Raji (cell line): ENCODE data around the gene CBX5.

Experiments used
- POLR2A ChIP-seq: IDR thresholded peaks from 2 replicates; pipeline ENCODE4 v1.6.1; 2011; ENCODE audit warnings: low read depth, low read length, control low read depth; ENCODE audit not compliant: insufficient read depth

CBX5 gene

DNA sequence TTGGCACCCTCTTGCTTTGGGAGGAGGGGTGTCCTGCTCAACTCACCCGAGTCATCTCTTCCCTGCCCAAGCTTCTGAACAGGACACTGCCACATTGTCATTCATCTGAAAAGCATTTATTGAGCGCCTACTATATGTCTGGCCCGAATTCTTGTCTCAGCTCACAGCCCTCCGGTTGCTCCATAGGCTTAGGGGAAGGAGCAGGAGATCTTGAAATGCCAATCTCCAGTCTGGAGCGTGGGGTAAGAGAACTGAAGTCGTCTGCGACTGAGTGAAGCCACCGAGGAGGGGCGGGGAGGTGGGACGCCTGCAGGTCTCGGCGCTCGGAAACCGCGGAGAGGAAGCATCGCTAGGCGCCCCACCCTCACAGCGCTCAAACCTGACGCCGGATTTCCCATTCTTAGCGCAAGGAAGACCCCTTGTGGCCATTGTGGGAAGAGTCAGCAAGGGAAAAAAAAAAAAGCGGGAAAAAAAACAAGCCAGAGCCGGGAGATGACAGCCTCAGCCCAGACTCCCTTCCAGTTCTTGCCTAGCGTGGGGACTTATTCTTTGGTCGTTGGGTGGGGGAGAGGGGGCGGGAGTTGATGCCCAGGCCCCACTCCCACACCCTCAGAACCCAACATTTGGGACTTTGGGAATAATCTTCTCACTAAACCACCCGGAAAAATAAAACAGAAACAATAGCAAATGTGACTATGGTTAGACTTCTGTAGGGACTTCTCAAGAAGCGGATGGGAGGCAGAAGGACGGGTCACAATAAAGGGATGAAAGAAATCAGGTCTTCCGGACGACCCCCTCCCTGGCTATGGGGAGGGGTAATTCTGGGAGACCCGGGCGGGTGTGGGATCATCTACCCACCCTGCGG, 62.9 kb downstream of the CBX5 start:
- TF ChIP-seq POLR2A: peak; percentile 51; the same call in 1 of the 2 replicates

DNA sequence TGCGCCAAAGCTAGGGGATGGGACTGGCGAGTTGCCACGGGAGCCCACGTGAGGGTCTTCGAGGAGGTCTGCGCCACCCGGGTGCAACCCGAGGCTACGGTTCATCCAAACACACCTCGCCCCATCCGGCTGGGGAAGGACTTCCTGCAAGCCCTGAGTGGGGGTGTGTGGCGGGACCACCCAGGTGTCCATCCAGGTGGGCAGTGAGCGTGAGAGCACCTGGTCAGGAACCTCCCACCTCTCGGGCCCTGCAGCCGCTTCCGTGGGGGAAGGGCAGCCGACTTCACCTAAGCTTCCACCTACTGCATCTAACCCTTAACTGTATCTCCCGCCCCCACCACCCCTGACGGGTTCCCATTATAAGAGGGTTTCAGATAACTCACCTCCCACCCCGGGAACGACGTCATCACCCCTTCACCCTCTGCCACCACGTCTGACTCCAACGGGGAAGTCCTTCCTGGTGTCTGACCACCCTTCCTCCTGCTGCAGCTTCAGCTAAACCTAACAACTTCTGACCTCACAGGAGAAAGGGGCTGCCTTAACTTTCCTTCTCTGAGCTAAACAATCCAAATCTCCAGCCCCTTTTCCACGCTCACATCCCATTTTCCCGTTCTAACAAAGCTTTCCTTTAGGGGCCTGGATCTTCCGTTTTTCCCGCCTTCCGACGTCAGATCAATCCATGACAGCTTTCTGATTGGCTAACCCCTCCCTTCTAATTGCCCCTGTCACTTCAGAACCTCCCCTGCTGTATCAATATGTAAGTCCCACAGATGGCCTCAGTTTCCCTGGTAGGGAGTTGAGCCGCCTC, 63.7 kb downstream of the CBX5 start:
- TF ChIP-seq POLR2A: peak; percentile 25; the same call in 1 of the 2 replicates

DNA sequence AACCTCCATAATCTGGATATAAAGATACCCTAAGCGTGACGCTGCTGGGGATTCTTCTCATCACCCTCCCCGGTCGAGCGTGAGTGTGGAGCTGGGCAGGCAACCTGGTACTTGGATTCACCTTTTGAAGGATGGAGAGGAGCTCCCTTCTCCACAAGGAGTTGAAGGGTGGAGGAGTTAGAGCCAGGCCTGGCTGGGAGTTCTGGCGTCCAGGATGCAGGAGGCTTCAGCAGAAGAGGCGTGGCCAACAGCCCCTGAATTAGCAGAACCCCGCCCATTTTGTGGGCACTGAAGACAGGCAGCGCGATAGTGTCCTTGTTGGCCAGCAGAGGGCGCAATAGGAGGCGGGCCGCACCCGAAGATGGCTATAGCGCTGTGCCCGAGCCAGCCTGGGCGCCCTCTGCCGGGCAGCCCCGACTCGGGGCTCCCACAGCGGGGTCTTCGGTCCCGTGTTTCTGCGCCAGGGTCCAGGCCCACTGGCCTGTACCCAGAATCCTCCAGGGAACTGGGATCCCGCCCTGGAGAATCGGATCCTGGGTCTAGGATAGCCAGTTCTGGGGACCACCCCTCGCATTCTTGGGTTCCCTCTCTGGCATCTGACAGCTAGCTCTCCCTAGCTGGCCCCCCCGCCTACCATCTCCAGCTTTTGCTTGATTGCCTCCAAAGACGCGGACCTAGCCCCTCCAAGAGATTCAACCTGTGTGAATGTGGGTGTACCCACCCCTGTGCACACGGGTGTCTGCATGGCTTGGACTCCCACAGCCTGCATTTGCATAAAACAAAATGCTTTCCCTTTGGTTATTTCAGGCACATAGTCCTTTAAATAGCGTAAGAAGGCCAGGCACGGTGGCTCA, 65.1 kb downstream of the CBX5 start:
- no peak for TF ChIP-seq POLR2A

DNA sequence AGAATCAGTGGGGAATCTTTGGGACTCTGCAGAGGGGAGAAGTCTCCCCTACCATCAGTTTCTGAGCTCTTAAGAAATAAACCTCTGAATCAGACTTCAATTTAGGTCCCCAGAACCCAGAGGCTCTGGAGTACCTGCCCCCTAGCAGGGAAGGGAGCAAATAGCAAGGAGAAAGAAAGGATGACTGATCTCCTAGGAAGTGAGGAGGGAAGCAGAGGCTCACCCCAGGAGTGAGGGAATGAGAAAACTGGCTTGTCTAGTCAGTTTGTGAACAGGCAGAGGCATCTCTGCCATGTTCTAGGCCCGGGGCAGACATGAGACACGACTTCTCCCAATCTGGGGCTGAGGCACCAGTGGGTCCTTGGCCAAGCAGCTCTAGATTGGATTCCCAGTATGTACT, 66.8 kb downstream of the CBX5 start:
- TF ChIP-seq POLR2A: no peak

DNA sequence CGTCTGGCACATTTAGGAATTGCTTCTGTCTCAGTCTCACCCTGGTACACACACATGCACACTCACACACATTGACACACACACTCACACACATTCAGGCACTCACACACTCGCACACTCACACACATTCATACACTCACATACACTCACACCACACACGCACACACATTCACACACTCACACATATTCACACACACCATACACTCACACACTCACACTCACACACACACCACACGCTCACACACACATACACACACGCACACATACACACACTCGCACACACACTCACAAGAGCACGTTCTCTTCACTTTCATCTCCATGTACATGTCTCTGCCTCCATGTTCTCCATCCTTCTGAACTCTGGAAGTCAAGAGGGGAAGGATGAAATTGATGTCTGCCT, 68.0 kb downstream of the CBX5 start:
- no peak for TF ChIP-seq POLR2A

DNA sequence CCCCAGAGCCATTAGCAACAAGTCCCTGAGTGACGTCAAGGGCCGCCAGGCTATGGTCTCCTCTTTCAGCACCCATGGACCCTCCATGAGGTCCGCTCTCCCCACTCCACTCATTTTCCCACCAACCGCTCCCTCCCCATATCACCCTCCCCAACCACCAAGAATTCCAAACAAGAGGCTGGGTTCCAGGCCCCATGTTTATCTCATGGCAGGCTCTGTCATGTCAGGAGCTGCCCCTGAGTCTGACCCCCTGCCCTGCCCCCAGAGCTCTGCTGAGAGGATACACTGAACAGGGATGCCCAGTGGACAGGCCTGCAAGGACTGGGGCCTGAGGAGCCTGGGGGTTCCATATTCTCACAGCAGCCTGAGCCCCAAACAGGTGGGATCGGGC, 69.5 kb downstream of the CBX5 start:
- no peak for TF ChIP-seq POLR2A

DNA sequence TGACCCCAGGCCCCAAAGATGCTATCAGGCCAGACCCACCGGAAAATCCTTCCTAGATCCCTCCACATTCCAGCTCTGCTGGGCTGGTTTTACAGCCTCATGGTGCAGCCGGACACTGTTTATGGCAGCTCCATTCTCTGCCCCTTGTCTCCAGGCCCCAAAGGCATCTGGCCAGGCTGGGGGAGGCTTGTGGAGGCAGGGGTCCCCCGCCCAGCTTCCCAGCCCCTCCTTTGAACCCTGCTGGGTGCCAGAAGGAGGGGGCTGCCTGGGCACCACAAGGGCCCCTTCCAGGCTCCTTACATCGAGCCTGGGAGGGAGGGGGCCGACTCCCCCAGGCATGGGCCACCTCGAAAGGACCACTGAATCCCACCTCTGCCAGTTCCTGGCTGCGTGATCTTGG, 71.3 kb downstream of the CBX5 start:
- TF ChIP-seq POLR2A: no peak

DNA sequence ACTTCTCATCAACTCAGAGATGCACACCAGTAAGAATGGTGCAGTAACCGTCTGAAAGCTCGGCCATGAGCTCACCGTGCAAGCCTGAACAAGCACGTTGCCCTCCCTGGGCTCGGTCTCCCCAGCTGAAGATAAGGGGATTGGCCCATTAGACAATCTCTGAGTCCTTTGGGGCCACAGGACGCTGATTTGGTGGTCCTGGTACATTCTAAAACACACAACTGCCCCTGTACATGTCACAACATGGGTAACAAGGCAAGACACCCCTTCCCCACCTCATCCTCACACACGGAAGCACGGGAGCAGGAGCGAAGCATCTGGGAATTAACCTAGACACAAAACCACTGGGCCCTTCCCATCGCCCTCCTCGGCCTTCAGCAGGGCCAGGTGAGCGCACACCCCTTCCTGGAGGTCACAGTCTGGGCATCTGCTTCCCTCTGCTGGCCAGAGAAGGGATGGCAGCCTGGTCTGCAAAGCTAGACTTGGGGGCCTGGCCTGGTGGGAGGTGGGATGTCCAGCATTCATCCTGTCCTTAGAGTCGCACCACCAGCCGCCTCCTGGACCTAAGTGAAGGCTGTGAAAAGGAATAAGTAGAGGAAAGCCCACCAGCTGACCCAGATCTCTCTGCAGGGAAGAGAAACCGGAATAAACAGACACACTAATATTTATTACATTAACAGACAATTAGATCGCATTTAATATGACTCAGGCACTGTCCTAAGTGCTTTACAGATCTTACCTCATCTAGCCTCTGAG, 72.2 kb downstream of the CBX5 start:
- no peak for TF ChIP-seq POLR2A

DNA sequence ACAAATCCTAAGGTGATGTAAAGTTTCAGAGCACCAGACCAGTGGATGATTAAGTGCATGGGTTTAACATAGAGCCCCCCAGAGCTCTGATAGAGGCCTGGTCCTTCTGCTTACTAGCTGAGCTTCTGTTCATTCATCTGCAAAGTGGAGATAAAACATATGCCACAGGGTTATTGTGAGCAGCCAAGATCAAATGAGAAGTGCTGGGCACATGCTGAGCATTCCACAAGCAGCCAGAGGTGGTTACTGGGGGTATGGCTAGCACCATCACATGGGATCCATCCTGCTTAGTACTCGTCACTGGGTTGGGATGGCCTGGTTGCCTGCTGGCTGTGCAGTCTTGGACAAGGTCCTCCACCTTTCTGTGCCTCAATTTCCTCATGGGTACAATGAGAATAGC, 73.1 kb downstream of the CBX5 start:
- no peak for TF ChIP-seq POLR2A

DNA sequence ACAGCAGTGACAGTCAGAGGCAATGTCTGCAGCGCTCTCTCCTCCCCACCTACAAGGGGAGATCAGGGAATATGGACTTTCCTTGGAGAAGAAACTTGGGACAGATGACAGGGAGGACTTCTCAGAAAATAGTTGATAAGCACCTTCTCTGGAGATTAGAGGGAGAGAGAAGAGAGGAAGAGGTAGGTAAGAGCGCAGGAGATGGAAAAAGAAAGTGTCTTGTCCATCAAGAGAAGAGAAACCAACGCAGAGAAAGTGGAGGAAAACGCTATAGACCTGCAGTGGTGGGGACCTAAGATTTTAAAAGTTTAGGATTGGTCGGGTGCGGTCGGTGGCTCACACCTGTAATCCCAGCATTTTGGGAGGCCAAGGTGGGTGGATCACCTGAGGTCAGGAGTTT, 75.6 kb downstream of the CBX5 start:
- no peak for TF ChIP-seq POLR2A

DNA sequence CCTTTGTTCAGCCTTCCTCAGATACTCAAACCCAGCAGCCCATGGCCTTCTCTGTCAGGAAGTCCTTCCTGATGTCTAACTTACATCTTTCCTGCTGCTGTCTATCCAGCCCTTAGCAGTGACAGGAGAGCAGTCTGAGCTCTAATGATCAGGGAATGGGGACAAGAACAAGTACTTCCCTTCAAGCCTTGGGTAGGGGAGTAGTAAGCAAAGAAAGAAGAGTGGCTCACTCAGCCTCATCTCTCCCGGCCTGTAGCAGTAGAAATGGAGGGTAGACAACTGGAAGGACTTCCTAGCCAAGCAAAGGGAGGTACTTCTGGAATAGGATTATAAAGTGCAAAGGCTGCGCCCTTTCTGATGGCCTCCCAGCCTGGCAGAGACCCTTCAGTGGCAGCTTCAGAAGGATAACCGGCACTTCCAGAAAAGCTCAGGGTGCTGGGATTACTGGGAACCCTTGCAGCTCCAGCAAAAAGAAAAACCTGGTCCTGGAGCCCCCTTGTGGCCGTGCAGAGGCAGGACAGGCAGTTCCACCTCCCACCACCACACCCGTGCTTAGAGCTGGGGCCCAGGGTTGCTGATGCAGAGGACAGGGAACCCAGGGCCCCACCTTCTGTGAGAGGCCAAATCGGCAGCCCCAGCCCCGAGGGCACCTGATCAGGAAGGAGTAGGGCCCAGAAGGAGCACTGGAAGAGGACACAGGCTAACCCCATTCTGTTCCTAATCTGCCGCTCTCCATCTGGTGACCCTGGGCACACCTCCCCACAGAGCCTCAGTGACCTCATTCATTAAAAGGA, 78.7 kb downstream of the CBX5 start:
- no peak for TF ChIP-seq POLR2A

DNA sequence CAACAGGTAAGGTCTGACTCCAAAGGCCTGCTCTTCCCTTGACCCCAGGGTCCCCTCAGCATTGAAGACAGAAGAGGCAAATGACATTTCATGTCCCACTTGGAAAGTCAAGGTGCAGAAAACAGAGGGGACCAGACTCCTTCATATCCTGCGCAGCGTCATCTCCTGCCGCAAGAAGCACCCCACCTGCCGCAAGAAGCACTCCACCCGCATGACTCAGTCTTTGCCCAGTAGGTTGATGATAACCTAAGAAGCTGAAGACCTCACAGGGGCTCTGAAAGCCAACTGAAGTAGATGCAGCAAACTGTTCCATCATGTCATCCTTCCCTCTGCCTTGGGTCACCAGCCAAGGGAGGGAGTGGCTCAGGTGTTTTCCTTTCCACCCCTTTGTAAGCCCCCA, 79.5 kb downstream of the CBX5 start:
- TF ChIP-seq POLR2A: no peak

DNA sequence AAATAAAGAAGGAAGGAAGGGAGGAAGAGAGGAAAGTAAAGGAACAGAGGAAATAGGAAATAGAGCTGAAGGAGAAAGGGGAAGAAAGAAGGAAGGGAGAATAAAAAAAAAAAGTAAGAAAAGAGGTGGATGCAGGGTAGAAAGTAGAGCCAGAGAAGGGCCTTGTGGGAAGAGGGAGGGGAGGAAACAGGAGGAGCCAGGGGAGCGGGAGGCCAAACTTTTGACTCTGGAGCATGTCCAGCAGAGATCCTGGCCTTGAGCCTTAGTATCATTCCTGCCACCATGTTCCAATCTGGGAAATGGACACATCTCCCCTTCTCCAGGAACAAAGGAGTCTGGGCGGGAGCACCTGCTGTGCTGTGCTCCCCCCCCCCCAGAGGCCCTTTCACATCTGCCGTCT, 80.0 kb downstream of the CBX5 start:
- no peak for TF ChIP-seq POLR2A

DNA sequence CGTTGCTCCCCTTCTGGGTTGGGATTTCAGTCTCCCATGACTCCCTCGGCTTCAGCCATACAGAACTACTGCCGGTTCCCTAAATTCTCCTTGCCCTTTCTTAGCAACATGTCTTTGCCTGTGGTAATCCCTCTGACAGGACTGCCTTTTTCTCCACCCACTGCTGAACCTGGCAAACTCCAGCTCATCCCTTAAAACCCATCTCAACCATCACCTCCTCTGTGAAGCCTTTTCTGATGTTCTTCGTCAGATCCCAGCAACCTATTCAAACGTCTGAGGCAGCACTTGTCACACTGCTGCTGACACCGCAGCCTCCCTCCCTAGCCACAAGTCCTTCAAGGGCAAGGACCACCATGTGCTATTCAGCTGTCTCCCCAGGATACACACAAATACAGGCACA, 80.9 kb downstream of the CBX5 start:
- no peak for TF ChIP-seq POLR2A

DNA sequence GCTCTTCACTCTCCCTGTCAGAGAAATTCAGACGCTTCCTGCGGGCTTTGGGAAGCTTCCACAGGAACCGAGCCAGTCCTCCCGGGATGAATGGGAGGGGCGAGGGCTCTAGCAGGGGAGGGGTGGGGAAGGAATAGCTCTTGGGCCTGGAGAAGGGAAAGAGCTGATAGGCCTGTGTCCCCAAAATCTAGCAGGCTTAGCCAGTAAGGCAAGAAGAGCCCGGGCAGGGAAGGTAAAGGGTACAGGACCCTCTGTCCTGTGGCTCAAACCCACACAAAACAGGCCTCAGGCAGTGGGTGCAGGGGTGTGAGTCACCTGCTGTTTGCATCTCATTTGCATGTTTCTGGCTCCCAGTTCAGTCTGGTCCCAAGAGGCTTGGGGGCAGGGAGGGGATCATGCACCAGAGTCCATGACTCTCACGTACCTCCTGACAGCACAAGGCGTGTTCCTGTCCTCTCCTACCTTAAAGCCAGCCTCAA, 82.5 kb downstream of the CBX5 start:
- TF ChIP-seq POLR2A: no peak
